Hepatic stellate cell (primary cell): ENCODE measurements around the gene CEP41.
A peak's percentile ranks its signal among the peaks of the same experiment; 100 is the strongest.

Experiments
- DNase-seq: peaks from one replicate; pipeline ENCODE4 v3.0.0; 2011; ENCODE audit warnings: low spot score

CEP41 gene

GRCh38 chr7:130369110-130369711, 71.6 kb downstream of the CEP41 start:
- DNase-seq: peak; percentile 80

GRCh38 chr7:130367836-130368746, 72.7 kb downstream of the CEP41 start:
- DNase-seq: no peak

- no peak for DNase-seq
Measured at GRCh38 chr7:130367088-130367755, 73.6 kb downstream of the CEP41 start.

GRCh38 chr7:130366564-130366963, 74.3 kb downstream of the CEP41 start:
- DNase-seq: no peak

- peak; percentile 77 for DNase-seq
Measured at GRCh38 chr7:130365511-130366441, 75.0 kb downstream of the CEP41 start.

GRCh38 chr7:130365088-130365487, 75.7 kb downstream of the CEP41 start:
- no peak for DNase-seq

GRCh38 chr7:130364451-130364850, 76.4 kb downstream of the CEP41 start:
- DNase-seq: no peak

- DNase-seq: peak; percentile 87
Measured at GRCh38 chr7:130363026-130363847, 77.6 kb downstream of the CEP41 start.

- no peak for DNase-seq
Measured at GRCh38 chr7:130362251-130362816, 78.5 kb downstream of the CEP41 start.

GRCh38 chr7:130361681-130362080, 79.1 kb downstream of the CEP41 start:
- no peak for DNase-seq

GRCh38 chr7:130360518-130360917, 80.3 kb downstream of the CEP41 start:
- no peak for DNase-seq

- DNase-seq: no peak
Measured at GRCh38 chr7:130359276-130359857, 81.4 kb downstream of the CEP41 start.

- DNase-seq: no peak
Measured at GRCh38 chr7:130358471-130358870, 82.3 kb downstream of the CEP41 start.

- peak; percentile 62 for DNase-seq
Measured at GRCh38 chr7:130356876-130357611, 83.8 kb downstream of the CEP41 start.

GRCh38 chr7:130356121-130356875, 84.5 kb downstream of the CEP41 start:
- peak; percentile 93 for DNase-seq

GRCh38 chr7:130353196-130353595, 87.6 kb downstream of the CEP41 start:
- no peak for DNase-seq

- peak; percentile 67 for DNase-seq
Measured at GRCh38 chr7:130352194-130353074, 88.4 kb downstream of the CEP41 start.

- no peak for DNase-seq
Measured at GRCh38 chr7:130351791-130352090, 89.1 kb downstream of the CEP41 start.
